GM23338 (cell line): ENCODE data around the gene SNAPC1. TPM values are rescaled to one million over a fixed set of nuclear protein-coding genes. Genes with fewer than 3 reads are reported as not detected.

Experiments
- ATAC-seq: fragments of 200-7000 bp; cut with Tn5 transposase; 3 replicates; pipeline ENCODE4 v1.9.1; 2020
- DNase-seq: peaks from one replicate; pipeline ENCODE4 v3.0.0-alpha.2; 2015; ENCODE audit warnings: low spot score
- H2AFZ ChIP-seq: fragments of 200-600 bp; sonication (generic); 2 replicates; pipeline ENCODE4 v1.8.0; 2016; ENCODE audit warnings: antibody characterized with exemption, mild to moderate bottlenecking, moderate library complexity
- H3F3A ChIP-seq: fragments of 200-600 bp; sonication (generic); replicated peaks from 2 replicates; pipeline ENCODE4 v1.8.0; 2017; ENCODE audit warnings: antibody characterized with exemption, mixed run types, low read depth
- H3K27ac ChIP-seq: fragments of 200-600 bp; sonication (generic); 2 replicates; pipeline ENCODE4 v1.6.1; 2016; ENCODE audit warnings: low read depth
- H3K27me3 ChIP-seq: fragments of 200-600 bp; sonication (generic); 2 replicates; pipeline ENCODE4 v1.8.0; 2016; ENCODE audit warnings: mild to moderate bottlenecking, mixed run types, moderate library complexity; ENCODE audit not compliant: insufficient read depth
- H3K36me3 ChIP-seq: fragments of 200-600 bp; sonication (generic); 2 replicates; pipeline ENCODE4 v1.8.0; 2016; ENCODE audit warnings: mild to moderate bottlenecking; ENCODE audit not compliant: insufficient read depth
- H3K4me1 ChIP-seq: fragments of 200-600 bp; sonication (generic); 2 replicates; pipeline ENCODE4 v1.8.0; 2016; ENCODE audit warnings: mild to moderate bottlenecking, moderate library complexity; ENCODE audit not compliant: insufficient read depth
- H3K4me2 ChIP-seq: fragments of 200-600 bp; sonication (generic); 2 replicates; pipeline ENCODE4 v1.7.1; 2017; ENCODE audit warnings: mixed run types
- H3K4me3 ChIP-seq: fragments of 200-600 bp; sonication (generic); 2 replicates; pipeline ENCODE4 v1.6.1; 2016; ENCODE audit warnings: mixed run types
- H3K79me2 ChIP-seq: fragments of 200-600 bp; sonication (generic); replicated peaks from 2 replicates; pipeline ENCODE4 v1.8.0; 2017; ENCODE audit warnings: mild to moderate bottlenecking; ENCODE audit not compliant: insufficient read depth
- H3K9me2 ChIP-seq: fragments of 200-600 bp; sonication (generic); 2 replicates; pipeline ENCODE4 v1.8.0; 2017; ENCODE audit not compliant: insufficient read depth
- H4K20me1 ChIP-seq: fragments of 200-600 bp; sonication (generic); replicated peaks from 2 replicates; pipeline ENCODE4 v1.8.0; 2017; ENCODE audit warnings: mild to moderate bottlenecking; ENCODE audit not compliant: insufficient read depth
- H3K27ac Mint-ChIP-seq: 2 replicates; pipeline ENCODE4 v1.8.0; 2020; ENCODE audit warnings: inconsistent platforms, mild to moderate bottlenecking, moderate library complexity, mixed read lengths
- H3K27me3 Mint-ChIP-seq: 3 replicates; pipeline ENCODE4 v1.8.0; 2022; ENCODE audit warnings: low read depth, mild to moderate bottlenecking, moderate library complexity, mixed read lengths, inconsistent platforms; ENCODE audit not compliant: insufficient read depth, poor library complexity
- H3K36me3 Mint-ChIP-seq: 3 replicates; pipeline ENCODE4 v1.8.0; 2021; ENCODE audit warnings: low read depth, mild to moderate bottlenecking, inconsistent platforms, moderate library complexity, mixed read lengths
- H3K4me1 Mint-ChIP-seq: 3 replicates; pipeline ENCODE4 v1.8.0; 2020; ENCODE audit warnings: mild to moderate bottlenecking, inconsistent platforms, mixed read lengths
- H3K4me3 Mint-ChIP-seq: 3 replicates; pipeline ENCODE4 v1.8.0; 2021; ENCODE audit warnings: moderate library complexity, mild to moderate bottlenecking, inconsistent platforms, mixed read lengths
- H3K9me3 Mint-ChIP-seq: 3 replicates; pipeline ENCODE4 v1.8.0; 2020; ENCODE audit warnings: moderate library complexity, mild to moderate bottlenecking, inconsistent platforms, mixed read lengths
- CREB1 ChIP-seq: fragments of 250-450 bp; sonication (Bioruptor Pico); IDR thresholded peaks from 2 replicates; pipeline ENCODE4 v1.5.0; 2020; ENCODE audit warnings: low read depth, mild to moderate bottlenecking, moderate library complexity
- EZH2 ChIP-seq: fragments of 200-600 bp; sonication (generic); IDR thresholded peaks from one replicate; pipeline ENCODE4 v1.8.0; 2017; ENCODE audit warnings: antibody characterized with exemption, mild to moderate bottlenecking, low read depth; ENCODE audit not compliant: unreplicated experiment
- NANOG ChIP-seq: IDR thresholded peaks from 2 replicates; pipeline ENCODE4 v1.6.1; 2016; ENCODE audit warnings: antibody characterized with exemption, borderline replicate concordance
- POLR2AphosphoS5 ChIP-seq: IDR thresholded peaks from 2 replicates; pipeline ENCODE4 v1.6.1; 2016; ENCODE audit warnings: antibody characterized with exemption, low read depth
- STAT1 ChIP-seq: IDR thresholded peaks from one replicate; pipeline ENCODE4 v1.6.1; 2016; ENCODE audit warnings: antibody characterized with exemption; ENCODE audit not compliant: unreplicated experiment
- ZNF114 ChIP-seq: fragments of 250-450 bp; sonication (Bioruptor Pico); IDR thresholded peaks from 2 replicates; pipeline ENCODE4 v1.5.0; 2020; ENCODE audit warnings: mild to moderate bottlenecking, moderate library complexity
- ZNF331 ChIP-seq: fragments of 250-450 bp; sonication (Bioruptor Pico); IDR thresholded peaks from 2 replicates; pipeline ENCODE4 v1.5.0; 2020; ENCODE audit warnings: low read depth, mild to moderate bottlenecking, moderate library complexity
- polyA plus RNA-seq: library from polyadenylated mRNA; unstranded; fragments of >200 nt; fragmentation: Nextera tagmentation; extraction: Ambion mirVana; gene quantifications from 2 replicates; pipeline ENCODE4 v1.2.1, GENCODE V29; 2016
- total RNA-seq: library from RNA; depleted of rRNA; stranded (reverse); fragments of >200 nt; shearing (Covaris generic); gene quantifications from 2 replicates; pipeline ENCODE4 v1.2.3, GENCODE V29; 2014
- TF ChIP-seq, protein P1 (sequence below): IDR thresholded peaks from one replicate; pipeline ENCODE4 v1.6.1; 2018; ENCODE audit warnings: antibody characterized with exemption; ENCODE audit not compliant: unreplicated experiment
- TF ChIP-seq, protein P2 (sequence below): IDR thresholded peaks from 2 replicates; pipeline ENCODE4 v1.6.1; 2016; ENCODE audit warnings: antibody characterized with exemption
- TF ChIP-seq, protein P3 (sequence below): fragments of 250-450 bp; sonication (Bioruptor Pico); IDR thresholded peaks from 2 replicates; pipeline ENCODE4 v1.5.0; 2020; ENCODE audit warnings: mild to moderate bottlenecking, moderate library complexity

The SNAPC1 gene
- total and polyA plus RNA-seq, 2 experiments from 2014 or later, result 14.8 to 33.4 TPM

DNA sequence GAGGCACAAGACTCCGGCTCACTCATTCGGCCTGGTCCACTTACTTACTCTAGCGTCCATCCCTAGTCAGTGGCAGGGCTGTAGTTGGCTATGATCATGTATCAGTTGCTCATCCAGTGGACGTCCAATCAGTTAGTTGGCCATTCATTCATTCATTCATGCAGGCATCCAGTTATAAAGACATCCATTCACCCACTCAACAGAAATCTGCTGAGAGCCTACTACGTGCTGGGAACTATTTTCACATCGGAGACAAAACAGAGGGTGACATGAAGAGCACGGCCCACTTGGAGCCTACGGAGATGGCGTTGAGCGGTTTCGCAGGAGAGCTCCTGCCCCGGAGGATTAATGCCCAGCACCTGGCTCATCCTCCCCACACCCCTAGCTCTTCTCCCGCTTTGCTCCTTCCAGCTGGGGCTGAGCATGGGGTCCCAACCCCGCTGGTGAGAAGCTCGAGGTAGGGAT is 49.7 kb downstream of the SNAPC1 start (continued):
- TF ChIP-seq, protein P1, sequence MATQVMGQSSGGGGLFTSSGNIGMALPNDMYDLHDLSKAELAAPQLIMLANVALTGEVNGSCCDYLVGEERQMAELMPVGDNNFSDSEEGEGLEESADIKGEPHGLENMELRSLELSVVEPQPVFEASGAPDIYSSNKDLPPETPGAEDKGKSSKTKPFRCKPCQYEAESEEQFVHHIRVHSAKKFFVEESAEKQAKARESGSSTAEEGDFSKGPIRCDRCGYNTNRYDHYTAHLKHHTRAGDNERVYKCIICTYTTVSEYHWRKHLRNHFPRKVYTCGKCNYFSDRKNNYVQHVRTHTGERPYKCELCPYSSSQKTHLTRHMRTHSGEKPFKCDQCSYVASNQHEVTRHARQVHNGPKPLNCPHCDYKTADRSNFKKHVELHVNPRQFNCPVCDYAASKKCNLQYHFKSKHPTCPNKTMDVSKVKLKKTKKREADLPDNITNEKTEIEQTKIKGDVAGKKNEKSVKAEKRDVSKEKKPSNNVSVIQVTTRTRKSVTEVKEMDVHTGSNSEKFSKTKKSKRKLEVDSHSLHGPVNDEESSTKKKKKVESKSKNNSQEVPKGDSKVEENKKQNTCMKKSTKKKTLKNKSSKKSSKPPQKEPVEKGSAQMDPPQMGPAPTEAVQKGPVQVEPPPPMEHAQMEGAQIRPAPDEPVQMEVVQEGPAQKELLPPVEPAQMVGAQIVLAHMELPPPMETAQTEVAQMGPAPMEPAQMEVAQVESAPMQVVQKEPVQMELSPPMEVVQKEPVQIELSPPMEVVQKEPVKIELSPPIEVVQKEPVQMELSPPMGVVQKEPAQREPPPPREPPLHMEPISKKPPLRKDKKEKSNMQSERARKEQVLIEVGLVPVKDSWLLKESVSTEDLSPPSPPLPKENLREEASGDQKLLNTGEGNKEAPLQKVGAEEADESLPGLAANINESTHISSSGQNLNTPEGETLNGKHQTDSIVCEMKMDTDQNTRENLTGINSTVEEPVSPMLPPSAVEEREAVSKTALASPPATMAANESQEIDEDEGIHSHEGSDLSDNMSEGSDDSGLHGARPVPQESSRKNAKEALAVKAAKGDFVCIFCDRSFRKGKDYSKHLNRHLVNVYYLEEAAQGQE, result no peak

DNA sequence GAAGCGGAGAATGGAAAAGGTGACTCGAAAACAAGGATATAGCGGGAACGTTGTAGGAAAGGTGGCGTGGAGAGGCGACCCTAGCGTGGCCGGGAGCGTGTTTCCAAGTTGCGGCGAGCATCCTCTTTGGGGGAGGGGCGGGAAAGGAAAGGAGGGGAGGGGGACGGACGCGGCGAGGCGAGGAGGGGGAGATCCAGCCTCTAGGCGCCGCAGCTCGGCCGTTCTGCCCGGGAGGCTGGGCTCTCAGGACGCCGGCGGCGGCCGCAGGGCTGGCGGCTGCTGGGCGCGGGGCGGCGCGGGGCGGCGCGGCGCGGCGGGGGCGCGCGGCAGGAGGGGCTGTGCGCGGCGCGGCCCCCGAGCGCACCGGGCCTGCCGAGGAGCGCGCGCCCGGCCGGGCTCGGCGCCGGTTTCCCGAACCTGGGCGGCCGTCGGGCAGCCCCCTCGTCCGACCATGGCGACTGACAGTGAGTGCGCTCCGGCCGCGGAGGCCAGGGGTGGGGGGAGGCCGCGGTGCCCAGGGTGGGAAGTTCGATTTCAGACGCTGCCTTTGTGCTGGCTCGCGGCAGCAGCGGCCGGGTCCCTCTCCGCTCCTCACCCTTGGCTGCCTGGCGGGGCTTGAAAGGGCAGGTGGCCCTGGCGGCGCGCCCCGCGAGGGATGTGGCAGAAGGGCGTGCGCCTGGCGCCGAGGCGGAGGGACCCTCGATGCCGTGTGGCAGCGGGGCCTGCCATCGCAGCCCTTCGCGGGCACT is 50.3 kb downstream of the SNAPC1 start, which contains the start of gene SYT16:
TSS of gene SYT16 (plus strand) at position 357 of the 749 bp plus-strand sequence.
- Histone ChIP-seq H3F3A (0 out of 2 replicates have a peak, but pooled peaks cover 8% of the 10 kb centered on the region), H3K27me3 (peaks cover 55% of the 10 kb centered on the region), H3K36me3 (no peaks in the 10 kb centered on the region), H3K27ac (no peak within 1 kb of the TSS), H4K20me1 (no peaks in the 10 kb centered on the region), H3K79me2 (no peaks in the 10 kb centered on the region), H2AFZ (peak within 1 kb of the TSS; percentile 100), H3K4me3 (peak within 1 kb of the TSS; percentile 87), H3K4me1 (no peaks in the 10 kb centered on the region; the same call in 1 of the 2 replicates), H3K4me2 (peak within 1 kb of the TSS; percentile 97), H3K9me2 (no peaks in the 10 kb centered on the region; the same call in 1 of the 2 replicates)
- peak; percentile 76 for ATAC-seq
- H3K27me3 Mint-ChIP-seq, result peaks cover 36% of the 10 kb centered on the region
- H3K4me3 Mint-ChIP-seq, result peak within 1 kb of the TSS; percentile 90
- H3K36me3 Mint-ChIP-seq, result no peaks in the 10 kb centered on the region; the same call in 2 of the 3 replicates
- no peak within 1 kb of the TSS for H3K27ac Mint-ChIP-seq
- peak; percentile 73 for DNase-seq
- H3K9me3 Mint-ChIP-seq, result peaks cover 8% of the 10 kb centered on the region; the same call in 2 of the 3 replicates
- H3K4me1 Mint-ChIP-seq, result peaks cover 5% of the 10 kb centered on the region
- no peak for TF ChIP-seq NANOG
- no peak for TF ChIP-seq EZH2
- no peak for TF ChIP-seq STAT1
- no peak for TF ChIP-seq ZNF331
- no peak for TF ChIP-seq ZNF114 (CRISPR knock-in tag)
- no peak for TF ChIP-seq POLR2AphosphoS5
- TF ChIP-seq, protein P2, sequence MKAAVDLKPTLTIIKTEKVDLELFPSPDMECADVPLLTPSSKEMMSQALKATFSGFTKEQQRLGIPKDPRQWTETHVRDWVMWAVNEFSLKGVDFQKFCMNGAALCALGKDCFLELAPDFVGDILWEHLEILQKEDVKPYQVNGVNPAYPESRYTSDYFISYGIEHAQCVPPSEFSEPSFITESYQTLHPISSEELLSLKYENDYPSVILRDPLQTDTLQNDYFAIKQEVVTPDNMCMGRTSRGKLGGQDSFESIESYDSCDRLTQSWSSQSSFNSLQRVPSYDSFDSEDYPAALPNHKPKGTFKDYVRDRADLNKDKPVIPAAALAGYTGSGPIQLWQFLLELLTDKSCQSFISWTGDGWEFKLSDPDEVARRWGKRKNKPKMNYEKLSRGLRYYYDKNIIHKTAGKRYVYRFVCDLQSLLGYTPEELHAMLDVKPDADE, result no peak
- TF ChIP-seq, protein P3, sequence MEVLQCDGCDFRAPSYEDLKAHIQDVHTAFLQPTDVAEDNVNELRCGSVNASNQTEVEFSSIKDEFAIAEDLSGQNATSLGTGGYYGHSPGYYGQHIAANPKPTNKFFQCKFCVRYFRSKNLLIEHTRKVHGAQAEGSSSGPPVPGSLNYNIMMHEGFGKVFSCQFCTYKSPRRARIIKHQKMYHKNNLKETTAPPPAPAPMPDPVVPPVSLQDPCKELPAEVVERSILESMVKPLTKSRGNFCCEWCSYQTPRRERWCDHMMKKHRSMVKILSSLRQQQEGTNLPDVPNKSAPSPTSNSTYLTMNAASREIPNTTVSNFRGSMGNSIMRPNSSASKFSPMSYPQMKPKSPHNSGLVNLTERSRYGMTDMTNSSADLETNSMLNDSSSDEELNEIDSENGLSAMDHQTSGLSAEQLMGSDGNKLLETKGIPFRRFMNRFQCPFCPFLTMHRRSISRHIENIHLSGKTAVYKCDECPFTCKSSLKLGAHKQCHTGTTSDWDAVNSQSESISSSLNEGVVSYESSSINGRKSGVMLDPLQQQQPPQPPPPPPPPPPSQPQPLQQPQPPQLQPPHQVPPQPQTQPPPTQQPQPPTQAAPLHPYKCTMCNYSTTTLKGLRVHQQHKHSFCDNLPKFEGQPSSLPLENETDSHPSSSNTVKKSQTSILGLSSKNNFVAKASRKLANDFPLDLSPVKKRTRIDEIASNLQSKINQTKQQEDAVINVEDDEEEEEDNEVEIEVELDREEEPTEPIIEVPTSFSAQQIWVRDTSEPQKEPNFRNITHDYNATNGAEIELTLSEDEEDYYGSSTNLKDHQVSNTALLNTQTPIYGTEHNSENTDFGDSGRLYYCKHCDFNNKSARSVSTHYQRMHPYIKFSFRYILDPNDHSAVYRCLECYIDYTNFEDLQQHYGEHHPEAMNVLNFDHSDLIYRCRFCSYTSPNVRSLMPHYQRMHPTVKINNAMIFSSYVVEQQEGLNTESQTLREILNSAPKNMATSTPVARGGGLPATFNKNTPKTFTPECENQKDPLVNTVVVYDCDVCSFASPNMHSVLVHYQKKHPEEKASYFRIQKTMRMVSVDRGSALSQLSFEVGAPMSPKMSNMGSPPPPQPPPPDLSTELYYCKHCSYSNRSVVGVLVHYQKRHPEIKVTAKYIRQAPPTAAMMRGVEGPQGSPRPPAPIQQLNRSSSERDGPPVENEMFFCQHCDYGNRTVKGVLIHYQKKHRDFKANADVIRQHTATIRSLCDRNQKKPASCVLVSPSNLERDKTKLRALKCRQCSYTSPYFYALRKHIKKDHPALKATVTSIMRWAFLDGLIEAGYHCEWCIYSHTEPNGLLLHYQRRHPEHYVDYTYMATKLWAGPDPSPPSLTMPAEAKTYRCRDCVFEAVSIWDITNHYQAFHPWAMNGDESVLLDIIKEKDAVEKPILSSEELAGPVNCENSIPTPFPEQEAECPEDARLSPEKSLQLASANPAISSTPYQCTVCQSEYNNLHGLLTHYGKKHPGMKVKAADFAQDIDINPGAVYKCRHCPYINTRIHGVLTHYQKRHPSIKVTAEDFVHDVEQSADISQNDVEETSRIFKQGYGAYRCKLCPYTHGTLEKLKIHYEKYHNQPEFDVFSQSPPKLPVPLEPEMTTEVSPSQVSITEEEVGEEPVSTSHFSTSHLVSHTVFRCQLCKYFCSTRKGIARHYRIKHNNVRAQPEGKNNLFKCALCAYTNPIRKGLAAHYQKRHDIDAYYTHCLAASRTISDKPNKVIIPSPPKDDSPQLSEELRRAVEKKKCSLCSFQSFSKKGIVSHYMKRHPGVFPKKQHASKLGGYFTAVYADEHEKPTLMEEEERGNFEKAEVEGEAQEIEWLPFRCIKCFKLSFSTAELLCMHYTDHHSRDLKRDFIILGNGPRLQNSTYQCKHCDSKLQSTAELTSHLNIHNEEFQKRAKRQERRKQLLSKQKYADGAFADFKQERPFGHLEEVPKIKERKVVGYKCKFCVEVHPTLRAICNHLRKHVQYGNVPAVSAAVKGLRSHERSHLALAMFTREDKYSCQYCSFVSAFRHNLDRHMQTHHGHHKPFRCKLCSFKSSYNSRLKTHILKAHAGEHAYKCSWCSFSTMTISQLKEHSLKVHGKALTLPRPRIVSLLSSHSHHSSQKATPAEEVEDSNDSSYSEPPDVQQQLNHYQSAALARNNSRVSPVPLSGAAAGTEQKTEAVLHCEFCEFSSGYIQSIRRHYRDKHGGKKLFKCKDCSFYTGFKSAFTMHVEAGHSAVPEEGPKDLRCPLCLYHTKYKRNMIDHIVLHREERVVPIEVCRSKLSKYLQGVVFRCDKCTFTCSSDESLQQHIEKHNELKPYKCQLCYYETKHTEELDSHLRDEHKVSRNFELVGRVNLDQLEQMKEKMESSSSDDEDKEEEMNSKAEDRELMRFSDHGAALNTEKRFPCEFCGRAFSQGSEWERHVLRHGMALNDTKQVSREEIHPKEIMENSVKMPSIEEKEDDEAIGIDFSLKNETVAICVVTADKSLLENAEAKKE (CRISPR knock-in tag), result no peak
- TF ChIP-seq CREB1, result no peak
